Caco-2 (cell line): ENCODE data around the gene SLC11A1. TPM values are rescaled to one million over a fixed set of nuclear protein-coding genes. Genes with fewer than 3 reads are reported as not detected.

Source experiments
- BruUV-seq: library from RNA; stranded (reverse); fragments of 400-500 nt; replicated peaks from 2 replicates; lab custom pipeline; 2021; lab: Mats Ljungman, UMichigan
- CTCF ChIA-PET: fragments of 300-600 bp; sonication (Branson Sonifier 250); formaldehyde crosslinking; loops from one replicate; lab custom pipeline; 2022; ENCODE audit warnings: antibody characterized with exemption; lab: Charles Lee
- POLR2A ChIA-PET: fragments of 300-600 bp; sonication (Branson Sonifier 250); formaldehyde crosslinking; loops from one replicate; lab custom pipeline; 2022; ENCODE audit warnings: antibody characterized with exemption; lab: Charles Lee
- DNase-seq, 2 experiments: peaks; one replicate each; pipeline versions ENCODE4 v3.0.0 to v3.0.0-alpha.2; 2020 to 2022
- H3K27me3 ChIP-seq: replicated peaks from 2 replicates; pipeline ENCODE4 v1.6.0; 2011; ENCODE audit warnings: low read length; ENCODE audit not compliant: control insufficient read depth, insufficient read depth
- H3K36me3 ChIP-seq: 2 replicates; pipeline ENCODE4 v1.5.1; 2011; ENCODE audit warnings: low read length; ENCODE audit not compliant: control insufficient read depth, insufficient read depth
- H3K4me1 ChIP-seq: fragments of 250-450 bp; sonication (Bioruptor Pico); 2 replicates; pipeline ENCODE4 v1.5.1; 2020; ENCODE audit warnings: mild to moderate bottlenecking
- H3K4me3 ChIP-seq: 2 replicates; pipeline ENCODE4 v1.5.1; 2011; ENCODE audit warnings: low read depth, mild to moderate bottlenecking, control low read depth, low read length
- H3K9me3 ChIP-seq: fragments of 250-450 bp; sonication (Bioruptor Pico); 2 replicates; pipeline ENCODE4 v1.5.1; 2020; ENCODE audit warnings: mild to moderate bottlenecking, moderate library complexity
- H3K27ac Mint-ChIP-seq: one replicate; pipeline ENCODE4 v1.8.0; 2022; ENCODE audit warnings: mixed read lengths; ENCODE audit not compliant: unreplicated experiment
- H3K27me3 Mint-ChIP-seq: one replicate; pipeline ENCODE4 v1.8.0; 2022; ENCODE audit warnings: mixed read lengths; ENCODE audit not compliant: insufficient read depth, unreplicated experiment
- H3K36me3 Mint-ChIP-seq: one replicate; pipeline ENCODE4 v1.8.0; 2022; ENCODE audit warnings: mild to moderate bottlenecking, mixed read lengths; ENCODE audit not compliant: insufficient read depth, unreplicated experiment
- H3K4me1 Mint-ChIP-seq: one replicate; pipeline ENCODE4 v1.8.0; 2022; ENCODE audit warnings: low read depth, mixed read lengths; ENCODE audit not compliant: unreplicated experiment
- H3K4me3 Mint-ChIP-seq: one replicate; pipeline ENCODE4 v1.8.0; 2022; ENCODE audit warnings: mild to moderate bottlenecking, moderate library complexity, mixed read lengths; ENCODE audit not compliant: unreplicated experiment
- H3K9me3 Mint-ChIP-seq: one replicate; pipeline ENCODE4 v1.8.0; 2022; ENCODE audit warnings: mixed read lengths; ENCODE audit not compliant: unreplicated experiment
- CTCF ChIP-seq, 2 experiments: fragments of 200-600 bp in 1 of 2; IDR thresholded peaks; 1 replicate in 1 of 2; 2 replicates in 1 of 2; pipeline versions ENCODE4 v1.5.1 to v1.8.0; 2011 to 2022; ENCODE audit warnings: antibody characterized with exemption in 1 of 2, control low read depth in 1 of 2, inconsistent platforms in 1 of 2, low read depth in 1 of 2, low read length in 1 of 2, mild to moderate bottlenecking in 1 of 2, moderate library complexity in 1 of 2; ENCODE audit not compliant: insufficient read depth in 1 of 2, severe bottlenecking in 1 of 2, unreplicated experiment in 1 of 2
- intact Hi-C: fragments of 100-400 bp; cut with micrococcal nuclease; formaldehyde crosslinking; loops from one replicate; pipeline ENCODE4 v1.10.0; 2022; ENCODE audit not compliant: unreplicated experiment
- total RNA-seq: library from RNA; stranded (reverse); gene quantifications from 2 replicates; pipeline ENCODE4 v1.2.3, GENCODE V29; 2022

Gene SLC11A1
- total RNA-seq, 1 experiment from 2014 or later: 0.32 TPM

DNA sequence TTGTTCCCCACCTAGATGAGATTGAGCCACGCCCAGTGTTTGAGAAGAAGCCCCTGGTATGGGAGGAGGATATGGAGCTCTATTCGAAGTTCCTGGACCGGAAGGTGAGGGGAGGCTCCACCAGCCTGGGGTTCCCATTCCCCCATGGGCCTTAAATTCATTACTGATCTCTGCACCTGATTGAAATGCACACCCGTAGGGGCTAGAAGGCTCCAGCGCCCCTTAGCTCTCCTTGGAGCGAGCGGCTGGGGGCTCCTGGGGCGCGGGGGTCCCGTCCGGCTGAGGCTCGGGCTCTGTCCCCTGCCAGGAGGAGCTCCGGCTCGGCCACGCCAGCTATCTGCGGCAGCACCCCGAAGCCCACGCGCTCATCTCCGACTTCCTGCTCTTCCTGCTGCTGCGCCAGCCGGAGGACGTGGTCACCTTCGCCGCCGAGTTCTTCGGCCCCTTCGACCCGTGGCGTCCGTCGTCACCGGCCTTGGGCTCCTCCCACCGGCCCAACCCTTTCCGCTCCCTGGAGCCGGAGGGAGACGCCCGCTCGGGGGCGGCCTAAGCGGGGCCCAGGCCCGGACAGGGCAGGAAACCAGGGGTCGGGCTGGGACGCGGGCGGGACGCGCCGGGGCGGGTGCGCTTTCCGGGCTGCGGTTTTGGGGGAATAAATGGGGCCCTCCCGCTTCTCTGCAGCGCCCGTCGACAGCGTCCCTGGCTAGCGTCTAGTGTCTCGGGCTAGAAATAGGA lies 14.5 kb upstream of the SLC11A1 start:
- TF ChIP-seq CTCF (IDR thresholded peaks at IDR 0.05; ENCODE audit: insufficient read depth in 1 of 2, low read depth in 1 of 2, low read length in 1 of 2, severe bottlenecking in 1 of 2, unreplicated experiment in 1 of 2): no peak
- peak; percentile 89 to 91 for DNase-seq
- Histone ChIP-seq H3K27me3 (no peaks in the 10 kb centered on the region), H3K36me3 (no peaks in the 10 kb centered on the region), H3K4me1 (0 out of 2 replicates have a peak, but pooled peaks cover 5% of the 10 kb centered on the region), H3K4me3 (peak overlapping the region; percentile 45), H3K9me3 (no peaks in the 10 kb centered on the region)
- no peaks in the 10 kb centered on the region for H3K36me3 Mint-ChIP-seq
- H3K27ac Mint-ChIP-seq: peak overlapping the region; percentile 83
- H3K4me1 Mint-ChIP-seq: peaks cover 5% of the 10 kb centered on the region
- ChIA-PET POLR2A (interaction anchor here (0.7 to 0.9 kb wide), 2 partner anchors 80 to 97 kb away, joined by 3 to 4 read pairs; partner anchors contain the start of genes AAMP and PNKD), CTCF (interaction anchor here (0.5 to 1.0 kb wide), 5 partner anchors 10 to 120 kb away, joined by 3 to 5 read pairs (median 4); partner anchors contain the start of gene CATIP)
- no TSS peak for BruUV-seq
- no peaks in the 10 kb centered on the region for H3K27me3 Mint-ChIP-seq
- intact Hi-C loops: no loop called here
- H3K4me3 Mint-ChIP-seq: peak overlapping the region; percentile 76
- H3K9me3 Mint-ChIP-seq: no peaks in the 10 kb centered on the region

DNA sequence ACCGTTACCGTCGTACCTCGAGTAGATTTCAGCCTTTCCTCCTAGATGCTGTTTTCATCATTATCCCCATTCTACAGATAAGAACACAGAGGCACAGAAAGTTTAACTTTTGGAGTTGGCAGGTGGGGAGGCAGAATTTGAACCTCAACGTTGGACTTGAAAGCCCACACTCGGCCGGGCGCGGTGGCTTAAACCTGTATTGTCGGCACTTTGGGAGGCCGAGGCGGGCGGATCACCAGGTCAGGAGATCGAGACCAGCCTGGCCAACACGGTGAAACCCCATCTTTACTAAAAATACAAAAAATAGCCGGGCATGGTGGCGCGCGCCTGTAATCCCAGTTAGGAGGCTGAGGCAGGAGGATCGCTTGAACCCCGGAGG lies 13.9 kb upstream of the SLC11A1 start:
- no peaks in the 10 kb centered on the region for H3K27me3 ChIP-seq
- no peaks in the 10 kb centered on the region for H3K36me3 ChIP-seq
- H3K9me3 ChIP-seq: no peaks in the 10 kb centered on the region
- Mint-ChIP-seq H3K27me3 (no peaks in the 10 kb centered on the region), H3K36me3 (no peaks in the 10 kb centered on the region), H3K4me3 (peak overlapping the region; percentile 76), H3K9me3 (no peaks in the 10 kb centered on the region), H3K4me1 (peaks cover 5% of the 10 kb centered on the region), H3K27ac (peak overlapping the region; percentile 83)
- TSS peak; percentile 84 for BruUV-seq
- no peak for TF ChIP-seq CTCF (IDR thresholded peaks at IDR 0.05; ENCODE audit: insufficient read depth in 1 of 2, low read depth in 1 of 2, low read length in 1 of 2, severe bottlenecking in 1 of 2, unreplicated experiment in 1 of 2)
- no peak for DNase-seq
- H3K4me3 ChIP-seq: peak overlapping the region; percentile 45
- ChIA-PET CTCF (interaction anchor here (0.6 to 1.0 kb wide), 2 partner anchors 28 to 75 kb away, joined by 3 to 5 read pairs; no protein-coding TSS in a partner anchor), POLR2A (no interaction called here)
- intact Hi-C loops: no loop called here
- H3K4me1 ChIP-seq: 0 out of 2 replicates have a peak, but pooled peaks cover 5% of the 10 kb centered on the region

DNA sequence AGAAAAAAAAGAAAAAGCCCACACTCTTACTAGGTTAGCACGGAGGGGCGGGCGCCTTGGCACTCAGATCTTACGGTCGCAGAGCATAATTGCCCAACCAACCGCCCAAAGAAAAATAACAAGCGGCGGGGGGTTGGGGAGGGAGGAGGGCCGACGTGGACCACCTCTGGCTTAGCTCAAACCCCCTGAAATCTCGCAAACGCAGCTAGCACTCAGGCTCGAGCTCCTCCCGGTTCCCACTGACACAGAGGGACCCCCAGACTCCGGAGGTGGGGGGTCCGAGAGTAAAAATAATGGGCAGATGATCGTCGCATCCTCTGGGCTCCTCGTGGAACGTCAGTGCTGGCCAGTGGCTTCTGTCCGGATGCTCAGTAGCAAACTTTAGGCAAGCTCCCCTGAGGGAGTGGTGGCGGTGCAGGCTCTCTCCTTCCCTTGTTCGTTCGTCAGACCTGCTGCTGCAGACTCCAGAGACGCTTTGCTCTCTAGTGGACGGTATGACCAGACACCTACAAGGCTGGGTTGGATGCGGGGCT lies 13.4 kb upstream of the SLC11A1 start:
- Mint-ChIP-seq H3K36me3 (no peaks in the 10 kb centered on the region), H3K9me3 (no peaks in the 10 kb centered on the region), H3K4me1 (peaks cover 5% of the 10 kb centered on the region), H3K4me3 (peak overlapping the region; percentile 17), H3K27me3 (no peaks in the 10 kb centered on the region), H3K27ac (no peak overlapping the region)
- Histone ChIP-seq H3K4me1 (0 out of 2 replicates have a peak, but pooled peaks cover 5% of the 10 kb centered on the region), H3K27me3 (no peaks in the 10 kb centered on the region), H3K4me3 (no peak overlapping the region), H3K9me3 (no peaks in the 10 kb centered on the region), H3K36me3 (no peaks in the 10 kb centered on the region)
- no TSS peak for BruUV-seq
- ChIA-PET POLR2A (no interaction called here), CTCF (interaction anchor here (1.0 kb wide), 1 partner anchor 75 kb away, joined by 5 read pairs; no protein-coding TSS in a partner anchor)
- DNase-seq: peak; percentile 36 to 60
- intact Hi-C loops: no loop called here
- peak in 1 of 2 experiments; percentile 17 for TF ChIP-seq CTCF (IDR thresholded peaks at IDR 0.05; ENCODE audit: insufficient read depth in 1 of 2, low read depth in 1 of 2, low read length in 1 of 2, severe bottlenecking in 1 of 2, unreplicated experiment in 1 of 2)
